Stimulated activated CD4-positive, alpha-beta T cell treated with anti-CD3 and anti-CD28 coated beads, Interleukin-2, amount 100 ng/mL, for 48 hours (primary cell): ENCODE data around the gene SARDH.

Experiments used
- DNase-seq, 2 donors: peaks; one replicate each; pipeline ENCODE4 v3.0.0-alpha.2; 2020

SARDH gene, protein sequence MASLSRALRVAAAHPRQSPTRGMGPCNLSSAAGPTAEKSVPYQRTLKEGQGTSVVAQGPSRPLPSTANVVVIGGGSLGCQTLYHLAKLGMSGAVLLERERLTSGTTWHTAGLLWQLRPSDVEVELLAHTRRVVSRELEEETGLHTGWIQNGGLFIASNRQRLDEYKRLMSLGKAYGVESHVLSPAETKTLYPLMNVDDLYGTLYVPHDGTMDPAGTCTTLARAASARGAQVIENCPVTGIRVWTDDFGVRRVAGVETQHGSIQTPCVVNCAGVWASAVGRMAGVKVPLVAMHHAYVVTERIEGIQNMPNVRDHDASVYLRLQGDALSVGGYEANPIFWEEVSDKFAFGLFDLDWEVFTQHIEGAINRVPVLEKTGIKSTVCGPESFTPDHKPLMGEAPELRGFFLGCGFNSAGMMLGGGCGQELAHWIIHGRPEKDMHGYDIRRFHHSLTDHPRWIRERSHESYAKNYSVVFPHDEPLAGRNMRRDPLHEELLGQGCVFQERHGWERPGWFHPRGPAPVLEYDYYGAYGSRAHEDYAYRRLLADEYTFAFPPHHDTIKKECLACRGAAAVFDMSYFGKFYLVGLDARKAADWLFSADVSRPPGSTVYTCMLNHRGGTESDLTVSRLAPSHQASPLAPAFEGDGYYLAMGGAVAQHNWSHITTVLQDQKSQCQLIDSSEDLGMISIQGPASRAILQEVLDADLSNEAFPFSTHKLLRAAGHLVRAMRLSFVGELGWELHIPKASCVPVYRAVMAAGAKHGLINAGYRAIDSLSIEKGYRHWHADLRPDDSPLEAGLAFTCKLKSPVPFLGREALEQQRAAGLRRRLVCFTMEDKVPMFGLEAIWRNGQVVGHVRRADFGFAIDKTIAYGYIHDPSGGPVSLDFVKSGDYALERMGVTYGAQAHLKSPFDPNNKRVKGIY

DNA sequence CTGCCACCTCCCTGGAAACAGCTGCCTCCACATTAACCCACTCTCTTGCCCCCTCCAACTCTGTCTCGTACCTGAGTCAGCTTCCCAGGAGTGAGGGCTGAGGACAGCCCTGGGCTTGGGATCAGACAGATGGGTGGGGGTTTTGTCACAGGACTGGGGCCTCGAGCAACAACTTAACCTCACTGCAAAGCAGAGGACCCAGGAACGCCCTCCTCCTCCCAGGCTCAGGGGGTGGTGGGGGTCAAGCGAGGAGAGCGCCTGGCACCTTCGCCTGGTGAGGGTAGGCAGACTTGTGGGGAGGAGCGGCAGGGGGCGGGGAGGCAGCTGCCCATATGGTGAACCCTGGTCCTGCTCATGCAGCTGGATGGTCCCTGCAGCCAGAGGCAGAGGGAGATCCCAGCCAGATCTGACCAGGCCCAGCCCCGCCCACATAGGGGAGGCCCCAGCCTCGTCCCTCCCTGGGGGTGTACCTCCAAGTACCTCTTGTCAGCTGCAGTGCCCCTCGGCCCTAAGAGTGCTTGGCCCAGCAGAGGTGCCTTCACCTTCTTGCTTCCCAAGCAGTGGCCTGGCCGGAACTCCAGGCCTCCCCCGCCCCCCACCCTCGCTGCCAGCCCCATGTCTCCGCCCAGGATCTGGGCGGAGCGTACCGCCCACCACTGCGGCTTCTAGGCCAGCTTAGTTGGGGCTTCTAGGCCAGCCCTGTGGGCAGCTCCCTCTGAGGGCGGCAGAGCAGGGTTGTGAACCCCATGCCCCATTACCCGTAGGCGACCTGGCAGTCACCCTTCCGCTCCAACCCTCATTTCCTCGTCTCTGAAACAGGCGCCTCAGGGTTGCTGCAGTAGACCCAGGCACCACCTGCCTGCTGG, at the start of gene SARDH:
Gene SARDH (minus strand): TSS at position 579 of the 866 bp plus-strand sequence. CDS start 4,179 bp downstream, outside the sequence.
- peak; percentile 31 to 42 for DNase-seq

DNA sequence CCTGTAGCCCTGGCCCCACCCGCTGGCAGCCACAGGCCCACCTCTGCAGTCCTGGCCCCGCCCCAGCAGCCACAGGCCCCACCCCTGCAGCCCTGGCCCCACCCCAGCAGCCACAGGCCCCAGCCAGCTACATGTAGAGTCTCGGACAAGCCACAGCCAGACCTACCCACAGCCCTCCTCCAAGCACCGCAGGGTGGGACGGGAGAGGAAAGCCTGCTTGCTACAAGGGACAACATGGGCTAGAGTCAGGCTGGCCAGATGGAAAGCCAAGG, 49.5 kb upstream of the SARDH start:
- no peak for DNase-seq

DNA sequence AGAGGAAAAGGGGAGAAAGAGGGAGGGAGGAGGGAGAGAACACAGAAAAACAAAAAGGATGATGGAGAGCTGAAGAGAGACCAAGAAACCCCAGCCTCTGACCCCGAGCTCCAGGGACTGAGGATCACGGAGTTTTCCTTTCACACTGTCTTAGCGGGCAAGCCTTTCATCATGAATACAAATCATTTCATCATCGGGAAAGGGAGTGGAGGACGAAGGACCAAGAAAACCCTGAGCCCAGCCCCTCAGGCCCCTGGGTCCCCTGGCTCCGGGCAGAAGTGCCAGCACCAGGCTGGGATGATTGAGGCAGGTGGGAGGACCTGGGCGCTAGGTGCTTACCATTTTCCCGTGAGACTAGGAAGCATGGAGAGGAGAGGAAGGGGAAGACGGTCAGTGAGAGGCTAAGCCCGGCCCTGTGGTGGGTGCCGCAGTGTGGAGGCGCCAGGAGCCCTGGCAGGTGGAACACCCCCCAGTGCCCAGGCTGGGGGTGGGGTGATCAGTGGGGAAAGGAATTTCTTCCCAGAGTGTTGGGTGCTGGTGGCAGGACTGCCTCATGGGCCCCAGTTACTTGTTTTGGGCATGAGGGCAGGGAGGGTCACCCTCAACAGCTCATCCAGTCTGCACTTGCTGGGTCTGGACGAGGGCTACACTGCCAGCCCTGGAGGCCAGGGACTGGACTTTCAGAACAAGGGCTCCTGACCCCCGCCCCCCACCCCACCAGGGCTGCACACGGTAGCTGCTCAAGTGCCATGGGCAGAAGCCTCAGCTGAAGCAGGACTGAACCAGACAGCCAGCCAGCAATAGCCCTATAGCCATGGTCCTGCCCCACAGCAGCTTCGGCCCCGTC, 49.0 kb upstream of the SARDH start:
- DNase-seq = no peak

DNA sequence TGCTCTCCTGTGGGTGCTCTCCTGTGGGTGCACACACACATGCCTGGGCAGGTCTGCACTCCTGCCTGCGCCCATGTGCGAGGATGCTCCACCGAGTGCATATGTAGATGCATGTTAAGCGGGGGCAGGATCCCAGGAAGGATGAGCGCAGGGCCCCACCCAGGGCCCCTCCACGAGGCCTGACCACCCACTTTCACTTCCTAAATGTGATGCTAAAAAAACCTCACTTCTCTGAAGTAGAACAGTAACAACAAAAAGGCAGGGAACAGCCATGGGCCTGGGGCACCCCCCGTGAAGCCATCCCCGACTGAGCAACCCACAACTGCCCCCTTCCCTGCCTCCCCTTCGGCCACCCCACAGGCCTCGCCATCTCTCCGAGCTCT, 48.2 kb upstream of the SARDH start:
- DNase-seq = no peak

DNA sequence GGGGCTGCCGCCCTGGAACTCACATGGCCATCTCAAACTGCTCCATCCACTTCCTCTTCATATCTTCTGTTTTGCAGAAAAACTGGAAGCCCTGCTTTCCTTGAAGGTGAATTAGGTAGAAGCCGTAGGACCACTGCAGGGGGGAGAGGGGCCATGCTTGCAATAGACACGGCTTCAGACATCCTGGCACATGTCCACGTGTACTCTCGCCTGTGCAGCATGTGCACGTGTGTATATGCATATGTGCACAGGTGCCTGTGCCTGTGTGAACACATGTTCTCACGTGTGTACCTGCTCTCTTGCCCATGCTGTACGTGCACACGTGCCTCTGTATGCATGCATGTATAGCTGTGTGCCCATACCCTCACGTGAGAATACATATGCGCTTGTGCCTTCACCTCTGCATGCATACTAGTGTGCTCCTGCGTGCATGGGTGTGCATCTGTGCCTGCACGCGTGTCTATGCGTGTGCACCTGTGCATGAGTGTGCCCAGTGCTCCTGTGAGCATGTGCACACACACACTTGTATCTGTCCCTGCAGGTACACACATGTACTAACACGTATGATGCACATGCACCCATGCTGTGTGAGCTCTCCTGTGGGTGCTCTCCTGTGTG, 47.7 kb upstream of the SARDH start:
- no peak for DNase-seq

DNA sequence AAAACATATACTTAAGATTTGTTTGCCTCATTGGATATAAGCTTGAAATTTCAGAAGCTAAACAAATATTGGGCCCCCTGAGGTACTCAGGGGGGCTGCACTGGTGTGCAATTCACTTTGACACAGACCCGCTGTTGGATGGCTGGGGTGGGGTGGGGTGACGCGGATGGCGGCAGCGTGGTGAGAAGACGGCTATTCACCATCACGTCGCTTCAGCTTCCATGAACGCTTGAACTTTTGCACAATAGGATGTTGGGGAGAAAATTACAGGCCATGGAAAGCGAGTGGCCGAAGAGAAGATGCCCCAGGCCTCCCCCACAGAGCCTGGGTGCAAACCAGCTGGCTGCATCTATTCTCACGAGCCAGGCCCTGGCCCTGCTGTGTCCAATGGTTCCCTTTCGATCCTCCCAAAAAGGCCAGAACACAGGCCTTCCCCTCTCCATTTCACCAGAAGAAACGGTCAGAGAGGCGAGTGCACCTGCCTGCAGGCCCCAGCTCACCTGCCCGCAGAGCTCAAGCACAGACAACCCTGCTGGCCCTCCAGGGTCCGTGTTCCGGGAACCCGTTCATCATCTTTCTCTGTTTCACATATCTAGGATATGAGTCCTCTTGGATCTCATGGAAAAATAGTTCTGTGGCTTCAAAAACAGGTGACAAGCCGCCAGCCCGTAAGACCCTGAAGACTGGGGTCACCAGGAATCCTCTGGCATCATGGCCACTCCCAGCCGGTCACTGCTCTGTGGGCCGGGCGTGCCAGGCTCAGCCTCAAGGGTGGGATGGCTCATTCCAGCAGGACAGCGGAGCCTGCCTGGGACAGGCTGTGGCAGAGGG, 46.8 kb upstream of the SARDH start:
- DNase-seq = no peak

DNA sequence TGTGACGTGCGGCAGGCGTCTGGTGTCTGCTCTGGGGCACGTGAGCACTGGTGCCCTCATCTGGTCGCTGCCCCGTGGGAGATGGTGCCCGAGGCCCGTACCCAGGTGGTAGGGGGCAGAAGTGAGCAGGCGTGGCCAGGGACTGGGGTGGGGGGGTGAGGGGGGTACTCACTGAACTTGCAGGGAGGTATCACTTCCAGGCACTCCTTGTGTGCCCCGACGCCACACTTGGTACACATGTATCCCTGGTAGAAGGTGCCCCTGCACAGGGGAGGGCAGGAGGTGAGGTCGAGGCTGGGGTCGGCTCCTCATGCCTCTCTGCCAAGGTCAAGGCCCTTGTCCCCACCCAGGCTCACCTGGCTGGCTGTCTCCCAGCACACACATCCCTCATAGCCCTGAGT, 45.2 kb upstream of the SARDH start:
- no peak for DNase-seq

DNA sequence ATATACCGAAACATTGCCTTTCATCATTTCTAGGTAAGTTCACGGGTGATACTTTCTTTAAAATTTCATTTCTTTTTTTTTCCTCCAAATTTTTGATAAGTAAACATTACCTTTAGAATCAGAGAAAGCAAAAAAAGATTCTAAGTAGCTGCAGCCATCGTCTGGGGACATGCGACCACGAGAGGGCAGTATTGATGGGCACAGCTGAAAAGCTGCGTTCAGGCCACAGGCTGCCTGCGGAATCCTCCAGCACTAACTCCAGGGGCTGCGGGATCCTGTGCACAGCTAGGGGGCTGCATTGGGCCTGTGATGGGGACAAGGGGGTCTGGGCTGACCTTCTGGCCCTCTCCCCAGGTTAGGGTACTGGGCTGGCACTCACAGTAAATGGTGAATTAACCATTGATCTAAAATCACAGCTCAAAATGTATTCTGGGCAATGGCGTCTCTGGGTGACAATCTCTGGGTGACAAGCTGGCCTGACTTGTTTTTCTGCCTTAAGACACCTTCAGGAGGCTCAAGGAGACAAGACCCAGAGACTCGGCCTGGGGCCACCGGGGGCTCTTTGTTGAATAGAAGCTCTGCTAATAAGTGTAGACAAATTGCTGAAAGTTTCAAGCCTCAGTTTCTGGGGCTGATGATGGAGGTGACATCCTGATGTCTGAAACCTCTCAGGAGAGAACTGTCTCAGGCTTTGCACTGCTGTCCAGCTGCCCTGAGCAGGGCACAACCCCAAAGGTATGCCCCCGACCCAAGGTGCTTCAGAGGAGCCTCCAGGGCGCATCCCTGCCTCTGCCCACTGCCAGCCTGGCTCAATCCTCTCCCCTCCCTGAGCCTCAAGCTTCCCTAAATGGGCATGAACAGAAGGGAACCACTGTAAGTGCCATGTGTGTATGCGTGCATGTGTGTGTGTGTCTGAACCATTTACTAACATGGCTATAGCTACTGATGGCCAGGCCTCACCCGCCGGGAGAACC, 44.3 kb upstream of the SARDH start:
- peak; percentile 60 to 69 for DNase-seq

DNA sequence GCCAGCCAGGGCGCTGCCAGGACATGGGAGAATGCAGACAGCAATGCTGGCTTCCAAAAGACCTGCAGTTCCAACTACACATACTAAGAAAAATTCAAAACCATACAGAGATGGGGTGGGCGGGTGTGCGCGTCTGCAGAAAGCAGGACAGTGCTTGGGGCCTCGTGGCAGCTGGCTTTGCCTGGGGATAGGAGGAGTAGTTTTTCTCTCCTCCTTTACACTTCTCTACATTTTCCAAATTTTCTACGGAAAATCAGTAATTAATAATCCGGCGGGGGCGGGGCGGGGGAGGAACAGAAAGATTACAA, 43.6 kb upstream of the SARDH start:
- no peak for DNase-seq

DNA sequence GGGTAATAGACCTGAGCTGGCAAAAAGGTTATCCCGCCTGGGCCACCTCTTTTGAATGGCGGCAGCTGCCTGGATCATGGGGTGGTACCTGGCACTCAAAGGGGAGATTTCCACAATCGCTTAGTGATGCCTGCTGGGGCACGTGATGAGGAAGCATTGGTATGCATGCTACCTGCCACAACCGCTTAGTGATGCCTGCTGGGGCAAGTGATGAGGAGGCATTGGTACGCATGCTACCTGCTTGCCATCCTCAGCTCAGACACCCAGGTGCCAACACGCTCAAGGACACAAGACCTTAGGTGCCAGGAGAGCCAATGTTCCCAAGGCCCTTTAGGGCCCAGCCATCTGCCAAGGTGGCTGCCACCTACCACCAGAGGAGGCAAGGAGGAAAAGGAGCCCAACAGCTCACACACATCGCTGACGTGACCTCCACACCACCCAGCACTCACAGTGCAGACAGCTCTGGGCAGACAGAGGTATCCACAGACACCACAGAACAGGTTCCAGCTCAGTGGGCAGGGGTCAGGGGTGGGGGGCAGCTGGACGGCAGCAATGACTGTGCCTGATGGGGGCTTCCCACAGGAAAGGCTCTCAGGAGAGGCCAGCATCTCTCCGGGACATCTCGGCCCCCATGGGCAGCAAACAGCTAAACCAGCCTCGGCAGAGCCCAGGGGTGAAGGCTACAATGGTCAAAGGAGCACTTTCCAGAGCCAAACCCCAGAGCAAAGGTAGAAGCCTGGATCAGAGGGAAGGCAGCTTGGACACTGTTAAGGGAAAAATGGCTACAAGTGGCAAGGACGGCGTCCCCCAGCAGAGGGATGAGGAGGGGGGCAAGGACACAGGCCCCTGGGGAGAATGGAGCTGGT, 43.0 kb upstream of the SARDH start:
- DNase-seq = no peak

DNA sequence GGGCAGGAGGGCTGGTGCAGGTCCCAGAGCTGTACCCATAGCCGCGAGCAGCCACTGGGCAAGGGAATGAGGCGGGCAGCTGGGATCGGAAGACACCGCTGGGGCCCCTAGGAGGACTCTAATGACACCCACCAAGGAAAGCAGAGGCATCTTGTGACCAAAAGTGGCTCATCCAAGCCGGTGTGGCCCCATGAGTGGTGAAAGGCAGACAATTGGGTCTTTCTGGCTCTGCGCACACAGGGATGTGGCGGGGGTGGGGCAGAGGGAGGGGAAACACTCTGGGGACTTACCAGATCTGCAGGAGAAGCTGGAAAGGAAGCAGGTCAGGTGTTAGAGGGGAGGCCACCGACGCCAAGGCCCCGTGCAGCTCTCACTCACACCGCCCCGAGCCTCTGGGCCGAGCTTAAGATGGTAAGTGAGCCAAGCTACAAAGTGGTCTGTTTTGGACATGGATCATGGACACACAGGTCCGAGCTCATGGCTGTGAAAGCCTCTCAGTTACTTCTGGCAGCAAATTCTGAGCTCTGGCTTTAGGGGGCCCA, 42.3 kb upstream of the SARDH start:
- no peak for DNase-seq

DNA sequence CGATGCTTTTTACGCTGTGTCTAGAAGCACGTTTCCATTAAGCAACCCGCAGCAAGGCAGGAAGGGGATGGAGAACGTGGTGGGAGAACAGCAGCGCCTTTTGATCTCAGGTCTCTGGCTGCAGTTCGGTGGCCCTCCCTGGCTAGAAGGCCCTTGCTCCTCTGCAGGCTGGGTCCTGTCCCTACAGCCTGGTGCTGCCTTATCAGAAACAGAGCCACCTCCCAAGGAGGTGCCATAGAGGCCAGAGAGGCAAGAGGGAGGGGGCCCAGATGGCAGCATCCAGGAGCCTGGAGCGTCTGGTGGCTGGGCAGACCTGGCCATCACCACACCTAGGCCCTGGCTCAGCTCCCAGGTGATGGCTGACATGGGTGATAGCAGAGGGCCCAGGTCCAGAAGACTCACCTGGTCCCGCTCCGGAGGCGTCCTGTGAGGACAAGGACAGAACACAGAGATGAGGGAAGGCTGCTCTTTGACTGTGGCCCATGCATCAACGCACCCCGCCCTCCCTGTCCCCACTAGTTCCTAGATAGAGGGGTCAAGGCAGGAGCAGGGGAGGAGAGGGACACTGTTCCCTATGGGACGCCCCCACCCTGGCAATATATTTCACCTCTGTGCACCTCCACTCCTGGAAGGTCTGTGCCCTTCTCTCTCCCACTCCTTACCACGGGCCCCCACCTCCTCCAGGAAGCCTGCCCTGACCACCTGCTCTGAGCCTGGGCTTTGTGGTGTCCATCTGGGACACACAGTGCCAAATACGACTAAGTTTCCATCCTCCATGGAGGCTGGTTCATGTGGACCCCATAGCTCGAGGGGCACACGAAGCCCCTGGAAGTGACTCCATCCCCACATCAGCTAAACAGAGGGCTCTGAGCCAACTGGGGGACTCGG, 41.6 kb upstream of the SARDH start:
- DNase-seq = no peak

DNA sequence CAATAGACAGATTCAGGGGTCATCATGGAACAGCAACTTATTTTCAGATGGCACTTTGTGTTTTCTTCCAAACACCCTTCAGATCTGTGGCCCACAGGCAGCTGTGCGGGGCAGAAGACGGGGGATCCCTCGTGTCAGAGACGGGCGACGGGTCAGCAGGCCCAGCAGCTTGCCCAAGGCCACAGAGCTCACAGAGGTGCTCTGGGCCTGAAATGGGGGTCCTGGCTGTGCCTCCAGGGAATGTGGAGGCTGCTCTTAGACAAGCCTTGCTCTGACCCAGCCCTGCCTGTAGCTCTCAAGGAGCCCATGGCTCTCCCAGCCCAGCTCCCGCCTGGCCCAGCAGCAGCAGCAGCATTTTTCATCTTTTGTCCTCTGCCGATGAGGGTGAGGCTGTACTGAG, 40.9 kb upstream of the SARDH start:
- DNase-seq = no peak

DNA sequence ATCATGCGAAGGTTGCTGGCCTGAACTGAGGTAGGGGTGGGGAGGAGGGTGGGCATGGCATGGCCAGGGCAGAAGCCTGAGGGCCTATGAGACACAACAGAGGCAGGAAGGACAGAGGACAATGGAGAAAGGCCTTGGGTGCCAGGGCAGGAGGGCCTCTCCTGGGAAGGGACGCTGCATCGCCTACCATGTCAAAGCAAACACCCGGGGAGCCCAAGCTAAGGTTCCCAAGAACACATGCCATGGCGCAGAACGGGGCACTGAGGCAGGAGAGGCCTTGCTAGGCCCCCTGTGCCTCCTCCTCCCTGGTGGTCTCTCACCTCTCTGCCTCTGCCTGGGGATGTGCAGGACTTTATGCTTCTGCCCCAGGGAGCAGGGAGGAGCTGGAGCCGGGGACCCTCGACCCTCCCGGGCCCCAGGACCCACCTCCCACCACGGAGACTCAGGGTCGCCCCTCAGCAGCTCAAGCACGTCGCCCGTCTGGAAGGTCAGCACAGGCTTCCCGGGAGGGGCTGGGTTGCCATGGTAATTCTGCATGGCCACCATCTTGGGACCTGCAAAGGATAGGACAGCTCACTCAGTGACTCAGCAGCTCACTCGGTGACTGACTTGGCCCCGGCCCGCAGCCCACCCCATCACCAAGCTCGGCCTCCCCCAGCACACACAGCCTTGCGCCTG, 40.3 kb upstream of the SARDH start:
- no peak for DNase-seq

DNA sequence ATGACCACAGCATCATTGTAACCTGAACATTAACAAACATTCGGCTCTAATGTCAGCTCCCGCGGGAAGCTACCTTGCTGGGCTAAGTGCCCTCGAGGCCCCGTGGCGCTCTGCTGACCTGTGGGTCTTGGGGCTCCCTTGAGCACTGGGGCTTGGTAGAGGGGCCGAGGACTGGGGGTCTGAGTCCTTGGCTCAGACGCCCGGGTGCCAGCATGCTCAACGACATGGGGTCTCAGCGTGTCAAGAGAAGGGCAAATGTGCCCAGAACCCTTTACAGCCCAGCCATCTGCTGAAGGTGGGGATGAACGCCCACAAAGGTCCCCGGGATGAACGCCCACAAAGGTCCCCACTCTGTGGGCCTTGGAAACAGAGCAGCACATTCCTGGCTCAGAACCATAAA, 39.7 kb upstream of the SARDH start:
- DNase-seq = no peak

DNA sequence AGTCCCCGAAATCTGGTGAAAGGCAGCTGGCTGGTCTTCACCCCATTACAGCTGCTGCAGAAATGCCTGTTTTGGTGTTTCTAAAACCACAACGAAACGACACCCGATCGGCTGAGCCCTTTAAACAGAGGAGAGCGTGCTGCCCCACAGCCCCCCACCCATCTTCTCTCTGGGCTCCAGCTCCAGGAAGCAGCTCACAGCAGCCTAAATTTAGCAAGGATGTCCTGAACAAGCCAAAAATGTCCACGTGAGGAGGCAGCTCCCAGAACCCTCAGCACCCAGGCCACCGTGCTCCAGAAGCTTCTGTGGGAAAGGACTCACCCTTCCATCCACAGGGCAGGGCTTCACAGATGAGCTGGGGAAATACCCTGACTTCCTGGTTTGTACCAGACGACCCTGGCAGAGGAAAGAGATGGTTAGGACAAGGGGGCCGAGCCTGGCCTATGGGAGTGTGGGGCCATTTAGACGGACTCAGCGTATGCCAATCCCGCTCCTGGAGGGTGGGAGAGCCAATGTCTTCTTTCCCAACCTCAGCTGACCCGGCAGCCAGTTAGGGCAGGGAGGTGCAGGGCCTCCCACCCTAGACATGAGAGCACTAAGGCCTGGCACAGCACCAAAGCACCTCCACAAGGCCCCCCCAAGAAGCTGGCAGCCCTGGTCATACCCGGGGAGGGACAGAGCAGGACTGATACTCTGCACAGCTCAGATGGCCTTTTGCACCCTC, 39.1 kb upstream of the SARDH start:
- no peak for DNase-seq
